ENCODE measurements around the gene PATJ. TPM values are rescaled to one million over a fixed set of nuclear protein-coding genes. Genes with fewer than 3 reads are reported as not detected.

The PATJ gene
- total RNA-seq, 4 donors from 2014 or later = 24.3 to 36.3 (median 28.8) TPM

GRCh38 chr1:62194651-62195544 lies 452.6 kb downstream of the PATJ start, which contains the start of gene L1TD1:
L1TD1 (plus strand) TSS chr1:62194849; CDS start chr1:62206629, 11,780 bp downstream.
- peaks cover 0 to 23% (median 3%) of the 10 kb centered on the region in 4 donors for H3K4me1 ChIP-seq
- H3K4me3 ChIP-seq = peak within 1 kb of the TSS; percentile 6 to 57 (median 31)
- TF ChIP-seq EP300 (IDR thresholded peaks at IDR 0.05) = no peak
- no peak for TF ChIP-seq POLR2A (IDR thresholded peaks at IDR 0.05)
- no peak for TF ChIP-seq CTCF (IDR thresholded peaks at IDR 0.05)
- DNase-seq (ENCODE audit: low spot score in 2 of 2) = no peak
- WGBS, 2 donors = 8 to 12% methylated on average over 36 to 42 of the region's 55 CpGs
- no peaks in the 10 kb centered on the region for H3K9me3 ChIP-seq
- H3K27me3 ChIP-seq = peaks cover 0 to 15% of the 10 kb centered on the region in 2 donors
- H3K36me3 ChIP-seq = no peaks in the 10 kb centered on the region
- H3K27ac ChIP-seq = peak within 1 kb of the TSS in 2 of 4 donors; percentile 46 to 74

- Histone ChIP-seq H3K27ac (no peak overlapping the region), H3K36me3 (no peaks in the 10 kb centered on the region), H3K4me3 (peak overlapping the region in 1 of 4 donors; percentile 57), H3K27me3 (peaks cover 0 to 15% of the 10 kb centered on the region in 2 donors), H3K4me1 (peaks cover 0 to 23% (median 3%) of the 10 kb centered on the region in 4 donors), H3K9me3 (no peaks in the 10 kb centered on the region)
- TF ChIP-seq POLR2A (IDR thresholded peaks at IDR 0.05) (no peak), CTCF (IDR thresholded peaks at IDR 0.05) (no peak), EP300 (IDR thresholded peaks at IDR 0.05) (no peak)
- DNase-seq (ENCODE audit: low spot score in 2 of 2) = no peak
- WGBS, 2 donors = 82 to 83% methylated on average over 17 of the region's 17 CpGs
Observed at GRCh38 chr1:62196086-62196690, 453.9 kb downstream of the PATJ start.

GRCh38 chr1:62198069-62198780 lies 455.9 kb downstream of the PATJ start:
- no peak for TF ChIP-seq POLR2A (IDR thresholded peaks at IDR 0.05)
- no peak for TF ChIP-seq EP300 (IDR thresholded peaks at IDR 0.05)
- no peak for TF ChIP-seq CTCF (IDR thresholded peaks at IDR 0.05)
- 59 to 65% methylated on average over 14 of the region's 14 CpGs for WGBS, 2 donors
- Histone ChIP-seq H3K36me3 (peaks cover 0 to under 1% (median 0%) of the 10 kb centered on the region in 3 donors), H3K4me3 (no peak overlapping the region), H3K27ac (no peak overlapping the region), H3K4me1 (peaks cover 0 to 23% (median 3%) of the 10 kb centered on the region in 4 donors), H3K27me3 (peaks cover 0 to 15% of the 10 kb centered on the region in 2 donors), H3K9me3 (no peaks in the 10 kb centered on the region)
- no peak for DNase-seq (ENCODE audit: low spot score in 2 of 2)

- Histone ChIP-seq H3K4me3 (no peak overlapping the region), H3K4me1 (peaks cover 0 to 23% (median 3%) of the 10 kb centered on the region in 4 donors), H3K9me3 (peaks cover 0 to 2% (median 0%) of the 10 kb centered on the region in 4 donors), H3K27ac (no peak overlapping the region), H3K36me3 (peaks cover 0 to 6% (median 0%) of the 10 kb centered on the region in 3 donors), H3K27me3 (peaks cover 0 to 15% of the 10 kb centered on the region in 2 donors)
- no peak for DNase-seq (ENCODE audit: low spot score in 2 of 2)
- WGBS, 2 donors = 15 to 18% methylated on average over 3 of the region's 3 CpGs
- TF ChIP-seq CTCF (IDR thresholded peaks at IDR 0.05) (no peak), EP300 (IDR thresholded peaks at IDR 0.05) (no peak), POLR2A (IDR thresholded peaks at IDR 0.05) (no peak)
Observed at GRCh38 chr1:62198781-62199125, 456.5 kb downstream of the PATJ start.

Data from tibial nerve (tissue), 4 donors.